ENCODE results near the gene ADAMTS15.

The ADAMTS15 gene

DNA sequence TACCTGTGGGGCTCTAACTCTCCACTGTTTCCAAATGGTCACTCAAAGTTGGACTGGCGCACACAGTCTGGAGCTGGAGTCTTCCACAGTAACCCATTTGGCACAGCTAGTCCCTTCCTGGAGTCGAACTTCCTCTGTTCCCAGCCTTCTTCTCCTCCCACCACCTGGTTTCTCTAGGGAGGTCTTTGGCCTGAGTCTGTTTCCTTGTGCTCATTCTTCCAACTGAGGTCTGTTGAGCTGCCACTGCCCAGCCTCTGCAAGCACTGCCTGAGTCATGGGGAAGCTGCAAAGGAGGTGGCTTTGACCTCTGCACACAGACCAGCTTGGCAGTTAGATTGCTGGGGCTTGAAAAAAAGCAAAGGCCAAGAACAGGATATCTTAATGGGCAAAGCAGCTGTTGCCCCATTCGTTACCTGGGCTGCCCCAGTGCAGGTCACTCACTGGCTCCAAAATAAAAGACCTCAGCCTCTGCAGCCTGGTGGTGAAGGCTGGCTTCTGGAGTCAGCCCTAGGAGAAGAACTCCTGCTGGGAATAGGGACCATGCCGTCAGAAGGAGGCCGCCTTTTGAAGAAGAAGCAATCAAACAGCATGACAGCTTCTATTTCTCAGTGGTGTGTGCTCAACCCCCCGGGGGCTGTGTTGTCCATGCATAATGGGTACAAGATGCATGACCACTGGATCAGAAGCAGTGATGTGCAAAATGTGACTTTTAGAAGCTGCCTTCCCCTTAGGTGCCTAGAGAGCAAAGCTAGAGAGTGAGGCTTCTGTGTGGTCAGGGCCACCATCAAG lies 3.0 kb downstream of the ADAMTS15 start:
- TF ChIP-seq, protein P1, sequence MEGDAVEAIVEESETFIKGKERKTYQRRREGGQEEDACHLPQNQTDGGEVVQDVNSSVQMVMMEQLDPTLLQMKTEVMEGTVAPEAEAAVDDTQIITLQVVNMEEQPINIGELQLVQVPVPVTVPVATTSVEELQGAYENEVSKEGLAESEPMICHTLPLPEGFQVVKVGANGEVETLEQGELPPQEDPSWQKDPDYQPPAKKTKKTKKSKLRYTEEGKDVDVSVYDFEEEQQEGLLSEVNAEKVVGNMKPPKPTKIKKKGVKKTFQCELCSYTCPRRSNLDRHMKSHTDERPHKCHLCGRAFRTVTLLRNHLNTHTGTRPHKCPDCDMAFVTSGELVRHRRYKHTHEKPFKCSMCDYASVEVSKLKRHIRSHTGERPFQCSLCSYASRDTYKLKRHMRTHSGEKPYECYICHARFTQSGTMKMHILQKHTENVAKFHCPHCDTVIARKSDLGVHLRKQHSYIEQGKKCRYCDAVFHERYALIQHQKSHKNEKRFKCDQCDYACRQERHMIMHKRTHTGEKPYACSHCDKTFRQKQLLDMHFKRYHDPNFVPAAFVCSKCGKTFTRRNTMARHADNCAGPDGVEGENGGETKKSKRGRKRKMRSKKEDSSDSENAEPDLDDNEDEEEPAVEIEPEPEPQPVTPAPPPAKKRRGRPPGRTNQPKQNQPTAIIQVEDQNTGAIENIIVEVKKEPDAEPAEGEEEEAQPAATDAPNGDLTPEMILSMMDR (IDR thresholded peaks at IDR 0.05; ENCODE audit: insufficient read depth, low read depth, low read length, missing control alignments) = no peak
- no peak overlapping the region for H3K4me3 ChIP-seq (ENCODE audit: low read length)
- DNase-seq (ENCODE audit: low read depth) = peak; percentile 11

DNA sequence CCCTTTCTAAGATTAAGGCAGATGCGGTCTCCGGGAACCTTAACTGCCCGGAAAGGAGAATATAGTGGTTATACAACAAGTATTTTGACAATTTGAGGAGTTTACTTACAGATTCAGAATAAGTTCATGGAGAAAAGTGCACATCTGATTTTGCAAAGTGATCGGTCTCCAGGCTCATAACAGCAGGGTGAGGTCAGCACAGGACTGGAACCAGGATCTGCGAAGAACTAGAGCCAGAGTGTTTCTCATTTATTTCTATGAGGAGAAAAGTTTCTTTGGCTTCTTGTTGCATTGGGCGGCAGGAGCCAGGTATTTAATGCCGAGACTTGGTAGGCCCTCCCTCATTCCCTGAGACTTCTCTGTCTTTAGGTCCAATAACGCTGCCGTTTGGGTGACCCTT lies 3.7 kb downstream of the ADAMTS15 start:
- no peak overlapping the region for H3K4me3 ChIP-seq (ENCODE audit: low read length)
- TF ChIP-seq, protein P1 (IDR thresholded peaks at IDR 0.05; ENCODE audit: insufficient read depth, low read depth, low read length, missing control alignments) = no peak
- DNase-seq (ENCODE audit: low read depth) = no peak

DNA sequence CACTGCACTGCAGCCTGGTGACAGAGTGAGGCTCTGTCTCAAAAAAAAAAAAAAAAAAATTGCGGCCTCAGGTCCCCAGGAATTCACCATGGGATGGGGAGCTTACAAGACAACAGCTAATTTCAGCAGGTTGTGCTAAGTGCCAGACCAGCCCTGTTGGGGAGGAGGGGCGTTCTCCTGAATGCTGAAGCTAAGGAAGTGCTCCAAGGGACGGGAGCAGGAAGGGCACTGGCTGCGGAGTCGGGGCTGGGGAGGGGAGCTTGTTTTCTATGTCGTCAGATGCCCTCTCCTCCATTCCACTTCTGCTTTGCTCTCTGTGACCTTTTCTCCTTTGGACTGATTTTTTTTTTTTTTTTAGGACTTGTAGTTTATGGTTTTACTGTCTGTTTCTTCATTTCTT lies 4.5 kb downstream of the ADAMTS15 start:
- TF ChIP-seq, protein P1 (IDR thresholded peaks at IDR 0.05; ENCODE audit: insufficient read depth, low read depth, low read length, missing control alignments) = no peak
- H3K4me3 ChIP-seq (ENCODE audit: low read length) = no peak overlapping the region
- no peak for DNase-seq (ENCODE audit: low read depth)

DNA sequence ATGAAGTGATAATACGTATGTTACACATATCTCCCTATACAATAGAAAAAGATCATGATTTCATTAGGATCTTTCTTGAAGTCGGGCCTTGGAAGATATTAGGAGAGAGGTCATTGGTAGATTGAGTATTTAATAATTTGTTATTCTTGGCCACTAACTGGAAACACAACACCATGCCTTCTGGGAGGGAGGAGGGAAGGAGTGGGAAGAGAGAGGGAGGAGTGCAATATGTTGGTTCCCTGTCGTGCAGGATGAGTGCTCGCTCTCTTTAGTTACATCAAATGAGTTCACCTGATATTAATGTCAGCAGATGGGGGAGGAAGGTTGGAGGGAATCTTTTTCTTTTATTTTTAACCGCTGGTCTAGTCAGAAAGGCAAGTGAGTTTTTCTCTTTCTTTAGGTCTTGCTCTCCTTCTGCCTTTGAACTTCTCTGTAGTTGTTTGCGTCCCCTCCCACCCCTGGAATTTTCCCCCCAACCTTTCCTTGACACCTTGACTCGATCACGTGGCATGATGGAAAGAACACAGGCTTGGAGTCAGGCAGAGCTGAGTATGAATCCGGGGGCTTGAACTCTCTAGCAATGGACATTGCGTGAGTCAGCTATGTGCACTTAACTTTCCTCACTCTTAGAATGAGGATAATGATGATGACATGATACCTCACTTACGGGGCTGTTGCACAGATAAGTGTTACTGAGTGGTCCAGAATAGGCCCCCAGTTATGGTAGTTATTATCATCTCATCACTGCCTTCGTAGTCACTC lies 6.2 kb downstream of the ADAMTS15 start:
- TF ChIP-seq, protein P1 (IDR thresholded peaks at IDR 0.05; ENCODE audit: insufficient read depth, low read depth, low read length, missing control alignments) = no peak
- no peak for DNase-seq (ENCODE audit: low read depth)
- H3K4me3 ChIP-seq (ENCODE audit: low read length) = no peak overlapping the region

DNA sequence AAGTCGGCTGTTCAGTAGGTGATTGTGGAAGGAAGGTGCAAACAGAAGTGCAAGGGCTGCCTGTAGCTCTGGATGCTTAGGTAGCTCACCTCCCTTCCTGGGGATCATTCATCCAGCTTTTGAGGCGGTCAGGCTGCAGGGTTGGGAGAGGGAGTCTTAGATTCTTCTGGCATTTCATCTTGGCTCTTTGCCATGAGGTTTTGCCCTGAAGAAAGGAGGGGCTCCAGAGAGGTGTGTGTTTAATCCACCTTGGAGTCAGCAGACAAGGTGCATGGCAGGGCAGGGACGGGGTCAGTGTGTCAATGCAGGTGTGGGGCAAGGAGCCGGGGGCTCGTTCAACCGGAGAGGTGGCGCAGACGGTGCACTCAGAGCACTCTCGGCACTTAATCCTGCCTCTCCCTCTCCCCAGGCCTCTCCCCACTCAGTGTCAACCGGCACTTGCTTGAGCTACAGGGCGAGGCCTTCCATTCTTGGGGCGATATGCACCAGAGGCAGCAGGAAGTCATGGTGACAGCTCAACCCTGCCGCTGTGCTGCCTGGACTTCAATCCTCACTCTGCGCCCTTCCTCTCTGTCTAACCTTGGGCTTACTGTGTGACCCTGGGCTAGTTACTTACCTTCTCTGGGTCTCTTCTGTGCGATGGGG lies 7.2 kb downstream of the ADAMTS15 start:
- DNase-seq (ENCODE audit: low read depth) = no peak
- TF ChIP-seq, protein P1 (IDR thresholded peaks at IDR 0.05; ENCODE audit: insufficient read depth, low read depth, low read length, missing control alignments) = no peak
- no peak overlapping the region for H3K4me3 ChIP-seq (ENCODE audit: low read length)

DNA sequence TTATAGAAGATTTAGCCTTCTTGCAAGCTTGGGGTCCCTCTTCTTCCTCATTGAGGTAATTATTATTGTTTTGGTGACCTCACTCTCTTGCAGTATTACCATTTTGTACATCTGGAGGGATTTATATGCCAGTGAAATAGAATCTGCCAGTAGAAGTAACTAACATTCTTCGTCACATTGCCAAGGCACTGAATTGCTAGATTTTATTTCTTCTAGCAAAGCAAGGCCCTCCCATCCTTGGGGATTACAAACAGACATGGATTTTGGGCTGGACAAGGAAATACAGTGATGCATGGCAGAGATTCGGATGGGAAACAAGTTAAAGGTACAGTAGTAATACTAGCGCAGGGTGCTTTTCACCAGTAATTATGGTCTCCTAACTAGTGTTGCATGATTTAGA lies 7.8 kb downstream of the ADAMTS15 start:
- no peak for DNase-seq (ENCODE audit: low read depth)
- TF ChIP-seq, protein P1 (IDR thresholded peaks at IDR 0.05; ENCODE audit: insufficient read depth, low read depth, low read length, missing control alignments) = no peak
- H3K4me3 ChIP-seq (ENCODE audit: low read length) = no peak overlapping the region
